ENCODE measurements around the gene DCXR. TPM values are rescaled to one million over a fixed set of nuclear protein-coding genes. Genes with fewer than 3 reads are reported as not detected.

The DCXR gene
- total RNA-seq, 2 experiments from 2014 or later = 103 to 119 TPM

DNA sequence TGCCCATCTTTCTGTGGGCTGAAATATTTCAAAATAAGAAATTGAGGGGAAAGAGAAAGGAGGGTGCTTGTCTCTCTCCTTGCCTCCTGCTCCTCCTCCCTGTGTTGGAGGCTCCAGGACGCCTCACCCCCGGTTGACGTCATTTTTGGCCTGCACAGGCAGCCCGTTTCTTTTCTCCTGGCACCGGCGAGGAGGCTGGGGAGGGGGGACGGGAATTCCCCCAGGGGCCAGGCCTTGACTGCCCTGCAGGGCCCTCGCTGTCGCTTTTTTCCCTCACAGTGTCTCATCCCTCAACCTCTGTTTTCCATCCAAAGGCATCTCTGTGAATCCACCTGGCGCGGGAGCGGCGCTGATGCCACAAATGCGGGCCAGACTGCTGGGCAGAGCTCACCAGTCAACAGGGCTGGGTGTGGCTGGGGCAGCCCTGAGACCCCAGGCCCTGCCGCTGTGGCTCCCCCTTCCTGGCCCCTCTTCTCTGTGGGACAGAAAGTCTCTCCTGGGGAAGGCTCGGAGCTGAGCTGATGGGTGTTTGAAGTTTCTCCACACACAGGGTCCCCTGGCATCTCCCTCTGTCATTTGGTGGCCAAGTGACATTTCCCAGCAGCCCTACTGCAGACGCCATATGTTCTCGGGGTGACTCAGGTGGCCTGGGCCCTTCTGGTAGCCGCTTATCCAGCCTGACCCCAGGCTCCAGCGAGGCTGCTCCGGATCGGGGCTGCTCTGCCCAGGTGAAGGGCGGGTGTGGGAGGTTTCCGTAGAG, 30.8 kb downstream of the DCXR start:
- no peaks in the 10 kb centered on the region for H3K36me3 ChIP-seq (ENCODE audit: insufficient read depth, low read length)

DNA sequence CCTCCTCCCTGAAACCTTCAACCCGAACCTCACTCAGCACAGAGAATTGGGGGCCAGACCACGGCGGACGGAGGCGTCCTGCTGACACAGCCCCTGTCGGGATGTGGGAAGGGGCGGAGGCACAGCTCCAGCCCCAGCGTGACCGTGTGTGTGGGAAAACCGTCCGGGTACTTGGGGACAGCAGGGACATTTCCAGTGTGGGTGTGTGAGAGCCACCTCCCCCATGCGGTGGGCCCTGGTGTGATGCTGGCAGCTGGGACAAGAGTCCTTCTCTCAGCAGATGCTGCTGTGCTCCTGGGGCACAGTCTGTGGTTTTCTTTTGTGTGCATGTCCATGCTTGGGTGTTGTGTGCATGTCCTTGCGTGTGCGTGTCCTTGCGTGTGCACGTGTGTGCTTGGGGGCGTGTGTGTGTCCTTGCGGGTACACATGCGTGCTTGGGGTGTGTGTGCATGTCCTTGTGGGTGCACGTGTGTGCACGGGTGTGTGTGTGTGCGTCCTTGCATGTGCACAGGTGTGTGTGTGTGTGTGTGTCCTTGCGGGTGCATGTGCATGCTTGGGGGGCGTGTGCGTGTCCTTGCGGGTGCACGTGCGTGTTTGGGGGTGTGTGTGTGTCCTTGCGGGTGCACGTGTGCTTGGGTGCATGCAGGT, 31.7 kb downstream of the DCXR start:
- Histone ChIP-seq H3K4me3 (ENCODE audit: low read length) (no peak overlapping the region), H3K27ac (ENCODE audit: low read depth in 1 of 2, low read length in 2 of 2) (no peak overlapping the region), H3K9me3 (ENCODE audit: control insufficient read depth in 1 of 2, insufficient read depth in 1 of 2, low read length in 2 of 2) (no peaks in the 10 kb centered on the region), H3K27me3 (ENCODE audit: control insufficient read depth in 1 of 2, insufficient read depth in 2 of 2, low read length in 2 of 2) (no peaks in the 10 kb centered on the region), H3K36me3 (ENCODE audit: insufficient read depth, low read length) (no peaks in the 10 kb centered on the region), H3K4me1 (ENCODE audit: insufficient read depth, low read length) (no peaks in the 10 kb centered on the region)
- Mint-ChIP-seq H3K27ac (no peak overlapping the region), H3K4me3 (no peak overlapping the region), H3K27me3 (no peaks in the 10 kb centered on the region), H3K9me3 (no peaks in the 10 kb centered on the region), H3K36me3 (ENCODE audit: low read depth) (no peaks in the 10 kb centered on the region), H3K4me1 (ENCODE audit: low read depth) (no peaks in the 10 kb centered on the region)
- ATAC-seq (ENCODE audit: poor library complexity) (no peak), DNase-seq (no peak)
- intact Hi-C loops (cut with DNase I, micrococcal nuclease) = no loop called here
- POLR2A ChIA-PET = no interaction called here
- CTCF ChIA-PET = no interaction called here
- TF ChIP-seq, protein P1, sequence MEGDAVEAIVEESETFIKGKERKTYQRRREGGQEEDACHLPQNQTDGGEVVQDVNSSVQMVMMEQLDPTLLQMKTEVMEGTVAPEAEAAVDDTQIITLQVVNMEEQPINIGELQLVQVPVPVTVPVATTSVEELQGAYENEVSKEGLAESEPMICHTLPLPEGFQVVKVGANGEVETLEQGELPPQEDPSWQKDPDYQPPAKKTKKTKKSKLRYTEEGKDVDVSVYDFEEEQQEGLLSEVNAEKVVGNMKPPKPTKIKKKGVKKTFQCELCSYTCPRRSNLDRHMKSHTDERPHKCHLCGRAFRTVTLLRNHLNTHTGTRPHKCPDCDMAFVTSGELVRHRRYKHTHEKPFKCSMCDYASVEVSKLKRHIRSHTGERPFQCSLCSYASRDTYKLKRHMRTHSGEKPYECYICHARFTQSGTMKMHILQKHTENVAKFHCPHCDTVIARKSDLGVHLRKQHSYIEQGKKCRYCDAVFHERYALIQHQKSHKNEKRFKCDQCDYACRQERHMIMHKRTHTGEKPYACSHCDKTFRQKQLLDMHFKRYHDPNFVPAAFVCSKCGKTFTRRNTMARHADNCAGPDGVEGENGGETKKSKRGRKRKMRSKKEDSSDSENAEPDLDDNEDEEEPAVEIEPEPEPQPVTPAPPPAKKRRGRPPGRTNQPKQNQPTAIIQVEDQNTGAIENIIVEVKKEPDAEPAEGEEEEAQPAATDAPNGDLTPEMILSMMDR (IDR thresholded peaks at IDR 0.05) = no peak

More for the DNA sequence above, 30.8 kb downstream of the DCXR start:
- H3K27ac Mint-ChIP-seq = no peak overlapping the region
- intact Hi-C loops (cut with DNase I, micrococcal nuclease) = no loop called here
- Histone ChIP-seq H3K4me3 (ENCODE audit: low read length) (no peak overlapping the region), H3K4me1 (ENCODE audit: insufficient read depth, low read length) (no peaks in the 10 kb centered on the region), H3K27ac (ENCODE audit: low read depth in 1 of 2, low read length in 2 of 2) (no peak overlapping the region), H3K9me3 (ENCODE audit: control insufficient read depth in 1 of 2, insufficient read depth in 1 of 2, low read length in 2 of 2) (no peaks in the 10 kb centered on the region), H3K27me3 (ENCODE audit: control insufficient read depth in 1 of 2, insufficient read depth in 2 of 2, low read length in 2 of 2) (no peaks in the 10 kb centered on the region)
- ChIA-PET CTCF (no interaction called here), POLR2A (no interaction called here)
- TF ChIP-seq, protein P1 (IDR thresholded peaks at IDR 0.05) = no peak
- ATAC-seq (ENCODE audit: poor library complexity) (no peak), DNase-seq (no peak)
- H3K27me3 Mint-ChIP-seq = no peaks in the 10 kb centered on the region
- H3K4me1 Mint-ChIP-seq (ENCODE audit: low read depth) = no peaks in the 10 kb centered on the region
- H3K36me3 Mint-ChIP-seq (ENCODE audit: low read depth) = no peaks in the 10 kb centered on the region
- no peaks in the 10 kb centered on the region for H3K9me3 Mint-ChIP-seq
- no peak overlapping the region for H3K4me3 Mint-ChIP-seq

DNA sequence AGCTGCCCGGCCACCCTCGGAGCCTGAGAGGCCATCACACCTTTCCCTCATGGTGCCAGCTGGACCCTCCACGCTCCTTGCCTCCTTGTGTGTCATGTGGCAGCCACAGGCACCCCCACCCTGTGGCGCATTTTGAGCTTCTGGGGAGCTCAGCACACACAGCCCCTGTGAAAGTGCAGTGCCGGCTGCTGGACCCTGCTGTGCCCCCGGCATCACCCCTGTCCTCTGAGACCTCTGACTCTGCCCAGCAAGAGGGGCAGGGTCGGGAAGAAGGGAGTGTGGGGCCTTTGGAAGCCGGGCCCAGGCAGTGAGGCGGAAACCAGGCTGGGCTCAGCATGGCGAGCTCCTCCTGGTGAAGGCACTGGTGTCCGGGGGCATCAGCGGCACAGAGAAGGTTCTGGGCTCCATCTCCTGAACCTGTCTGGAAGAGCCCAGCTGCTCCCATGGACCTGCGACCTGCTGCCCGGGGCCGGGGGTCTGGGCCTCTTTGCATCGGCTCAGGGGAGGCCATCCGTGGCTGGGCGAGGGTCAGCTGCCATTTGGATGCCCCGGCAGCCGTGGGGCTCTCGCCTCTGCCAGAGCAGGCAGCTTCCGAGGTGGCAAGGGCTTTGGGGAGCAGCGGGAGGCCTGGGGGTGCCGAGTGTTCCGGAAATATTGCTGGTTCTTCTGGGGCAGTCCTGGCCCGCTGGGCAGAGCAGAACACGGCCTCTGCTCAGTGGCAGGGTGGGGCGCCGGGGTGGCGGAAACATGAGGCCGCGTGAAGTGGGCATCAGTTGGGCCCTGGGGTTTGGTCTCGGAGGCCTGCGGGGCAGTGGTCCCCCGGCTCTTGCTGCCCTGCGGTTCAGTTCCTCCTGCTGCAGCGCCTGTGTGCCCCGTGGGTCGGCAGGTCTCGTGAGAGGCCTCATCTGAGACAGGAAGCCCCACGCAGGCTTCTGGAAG, 32.7 kb downstream of the DCXR start:
- Mint-ChIP-seq H3K4me1 (ENCODE audit: low read depth) (no peaks in the 10 kb centered on the region), H3K27me3 (no peaks in the 10 kb centered on the region), H3K9me3 (no peaks in the 10 kb centered on the region), H3K27ac (no peak overlapping the region), H3K4me3 (no peak overlapping the region), H3K36me3 (ENCODE audit: low read depth) (no peaks in the 10 kb centered on the region)
- TF ChIP-seq, protein P1 (IDR thresholded peaks at IDR 0.05) = no peak
- no peaks in the 10 kb centered on the region for H3K36me3 ChIP-seq (ENCODE audit: insufficient read depth, low read length)
- H3K9me3 ChIP-seq (ENCODE audit: control insufficient read depth in 1 of 2, insufficient read depth in 1 of 2, low read length in 2 of 2) = no peaks in the 10 kb centered on the region
- H3K27me3 ChIP-seq (ENCODE audit: control insufficient read depth in 1 of 2, insufficient read depth in 2 of 2, low read length in 2 of 2) = no peaks in the 10 kb centered on the region
- no peak overlapping the region for H3K27ac ChIP-seq (ENCODE audit: low read depth in 1 of 2, low read length in 2 of 2)
- POLR2A ChIA-PET = no interaction called here
- ATAC-seq (ENCODE audit: poor library complexity) (no peak), DNase-seq (no peak)
- intact Hi-C loops (cut with DNase I, micrococcal nuclease) = no loop called here
- no peak overlapping the region for H3K4me3 ChIP-seq (ENCODE audit: low read length)
- CTCF ChIA-PET = interaction anchor here (1.1 kb wide), 1 partner anchor 45 kb away, joined by 4 read pairs; no protein-coding TSS in a partner anchor
- no peaks in the 10 kb centered on the region for H3K4me1 ChIP-seq (ENCODE audit: insufficient read depth, low read length)
